Esophagus squamous epithelium (tissue), 5 donors: Measurements from ENCODE around the gene ZSCAN26. TPM values are rescaled to one million over a fixed set of nuclear protein-coding genes. Genes with fewer than 3 reads are reported as not detected.
A peak's percentile ranks its signal among the peaks of the same experiment; 100 is the strongest.

Experiments
- DNase-seq: peaks from one replicate; lab custom pipeline; 2025; lab: John Stamatoyannopoulos, UW
- H3K27ac ChIP-seq, 4 donors: fragments of 200-600 bp; sonication (generic); one replicate each; pipeline ENCODE4 v1.5.1; 2016 to 2019; ENCODE audit warnings: mild to moderate bottlenecking in 1 of 4
- H3K27me3 ChIP-seq, 4 donors: fragments of 200-600 bp; sonication (generic); 1 replicate in 3 of 4; 2 replicates in 1 of 4; pipeline versions ENCODE4 v1.5.1 to v1.6.0; 2017 to 2021; ENCODE audit warnings: antibody characterized with exemption in 1 of 4
- H3K36me3 ChIP-seq, 3 donors: fragments of 200-600 bp; sonication (generic); one replicate each; pipeline ENCODE4 v1.5.1; 2016 to 2019
- H3K4me1 ChIP-seq, 3 donors: fragments of 200-600 bp; sonication (generic); one replicate each; pipeline ENCODE4 v1.5.1; 2017 to 2019
- H3K4me3 ChIP-seq, 4 donors: fragments of 200-600 bp; sonication (generic); 1 replicate in 3 of 4; 2 replicates in 1 of 4; pipeline ENCODE4 v1.5.1; 2016 to 2019; ENCODE audit warnings: mild to moderate bottlenecking in 2 of 4, moderate library complexity in 1 of 4
- H3K9me3 ChIP-seq, 3 donors: fragments of 200-600 bp; sonication (generic); one replicate each; pipeline ENCODE4 v1.5.1; 2016 to 2019
- CTCF ChIP-seq, 6 experiments: fragments of 450-650 bp in 4 of 6; fragments of 200-600 bp in 2 of 6; sonication (generic) in 2 of 6; IDR thresholded peaks; one replicate each; pipeline ENCODE4 v1.5.1; 2016 to 2019; ENCODE audit warnings: antibody characterized with exemption in 6 of 6, mild to moderate bottlenecking in 4 of 6, moderate library complexity in 4 of 6
- POLR2A ChIP-seq, 4 donors: fragments of 450-650 bp; IDR thresholded peaks; one replicate each; pipeline ENCODE4 v1.6.1; 2017; ENCODE audit warnings: antibody characterized with exemption in 4 of 4, mild to moderate bottlenecking in 4 of 4, moderate library complexity in 3 of 4
- WGBS, 2 donors: methylation state at CpG; one replicate each; pipeline ENCODE4 v1.1.5; 2018; 5-methylcytosine and 5-hydroxymethylcytosine counted together
- intact Hi-C: fragments of 100-400 bp; cut with DNase I; formaldehyde crosslinking; loops from one replicate; pipeline ENCODE4 v1.15.0; 2022
- total RNA-seq, 4 donors: library from RNA; depleted of rRNA; stranded (reverse); fragments of >200 nt; gene quantifications; one replicate each; pipeline ENCODE4 v1.1.0, GENCODE V29; 2016
- donor health status: DM: yes; HTN: yes; CAD: no.

ZSCAN26 gene
- total RNA-seq, 4 donors from 2014 or later = 2.1 to 17.0 (median 3.4) TPM

DNA sequence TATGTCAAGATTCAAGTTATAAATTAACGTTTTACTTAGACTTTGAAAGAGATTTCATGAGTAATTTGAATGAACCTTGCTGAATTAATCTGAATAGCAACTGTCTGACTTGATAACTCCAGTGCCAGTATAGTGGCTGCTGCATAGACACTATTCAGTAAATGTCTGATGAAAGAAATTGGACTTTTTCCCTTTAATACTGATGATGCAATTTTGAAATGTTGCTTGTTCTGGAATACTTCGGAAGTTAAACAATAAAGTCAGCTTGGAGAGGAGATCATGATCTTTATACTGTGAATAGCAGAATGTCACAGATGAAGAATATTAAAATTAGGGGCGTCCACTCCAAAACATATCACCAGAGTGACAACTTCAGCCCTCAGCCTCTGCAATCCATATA, 10.8 kb downstream of the ZSCAN26 start:
- intact Hi-C loops = no loop called here
- DNase-seq = no peak
- no peak for TF ChIP-seq POLR2A (IDR thresholded peaks at IDR 0.05)
- no peak for TF ChIP-seq CTCF (IDR thresholded peaks at IDR 0.05)
- Histone ChIP-seq H3K4me3 (no peak overlapping the region), H3K4me1 (peaks cover 0 to 19% (median 0%) of the 10 kb centered on the region in 3 donors), H3K27ac (no peak overlapping the region), H3K9me3 (no peaks in the 10 kb centered on the region), H3K27me3 (no peaks in the 10 kb centered on the region), H3K36me3 (peaks cover 0 to 52% (median 12%) of the 10 kb centered on the region in 3 donors)
- WGBS, 2 donors = 66 to 77% methylated on average over 3 of the region's 3 CpGs

DNA sequence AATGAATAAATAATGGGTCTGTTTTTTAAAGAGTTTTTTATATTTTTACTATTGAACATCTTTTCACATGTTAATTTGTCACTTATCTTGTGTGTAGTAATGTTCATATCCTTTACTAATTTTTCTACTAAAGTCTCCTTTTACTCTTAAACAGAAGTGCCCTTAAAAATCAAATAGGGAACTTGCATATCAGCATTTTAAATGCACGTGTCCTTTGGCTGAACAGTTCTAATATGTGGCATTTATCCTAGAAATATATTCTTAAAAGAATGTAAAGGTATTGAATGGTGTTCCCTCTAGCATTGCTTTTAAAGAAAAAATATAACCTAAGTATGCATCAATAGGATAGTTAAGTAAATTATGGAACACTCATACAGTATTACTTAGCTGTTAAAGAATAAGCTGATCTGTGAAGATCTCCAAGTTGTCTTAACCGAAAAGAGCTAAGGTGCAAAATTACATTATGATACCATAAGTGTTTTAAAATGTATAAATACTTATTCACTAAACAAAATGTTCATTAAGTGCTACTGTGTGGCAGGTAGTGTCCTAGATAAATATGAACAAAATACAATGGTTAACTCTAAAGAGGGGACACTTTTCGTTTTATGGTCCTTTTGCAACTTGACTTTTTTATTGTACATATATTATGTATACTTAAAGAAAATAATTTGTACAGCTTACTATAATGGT, 13.8 kb downstream of the ZSCAN26 start:
- TF ChIP-seq CTCF (IDR thresholded peaks at IDR 0.05) (no peak), POLR2A (IDR thresholded peaks at IDR 0.05) (no peak)
- 48 to 51% methylated on average over 3 of the region's 3 CpGs for WGBS, 2 donors
- no peak for DNase-seq
- H3K9me3 ChIP-seq = no peaks in the 10 kb centered on the region
- H3K36me3 ChIP-seq = peaks cover 0 to 45% (median 5%) of the 10 kb centered on the region in 3 donors
- intact Hi-C loops = no loop called here
- H3K27ac ChIP-seq = peak overlapping the region in 1 of 4 donors; percentile 12
- H3K4me3 ChIP-seq = peak overlapping the region; percentile 45 to 81 (median 58)
- peaks cover 0 to 19% (median 0%) of the 10 kb centered on the region in 3 donors for H3K4me1 ChIP-seq
- H3K27me3 ChIP-seq = no peaks in the 10 kb centered on the region

DNA sequence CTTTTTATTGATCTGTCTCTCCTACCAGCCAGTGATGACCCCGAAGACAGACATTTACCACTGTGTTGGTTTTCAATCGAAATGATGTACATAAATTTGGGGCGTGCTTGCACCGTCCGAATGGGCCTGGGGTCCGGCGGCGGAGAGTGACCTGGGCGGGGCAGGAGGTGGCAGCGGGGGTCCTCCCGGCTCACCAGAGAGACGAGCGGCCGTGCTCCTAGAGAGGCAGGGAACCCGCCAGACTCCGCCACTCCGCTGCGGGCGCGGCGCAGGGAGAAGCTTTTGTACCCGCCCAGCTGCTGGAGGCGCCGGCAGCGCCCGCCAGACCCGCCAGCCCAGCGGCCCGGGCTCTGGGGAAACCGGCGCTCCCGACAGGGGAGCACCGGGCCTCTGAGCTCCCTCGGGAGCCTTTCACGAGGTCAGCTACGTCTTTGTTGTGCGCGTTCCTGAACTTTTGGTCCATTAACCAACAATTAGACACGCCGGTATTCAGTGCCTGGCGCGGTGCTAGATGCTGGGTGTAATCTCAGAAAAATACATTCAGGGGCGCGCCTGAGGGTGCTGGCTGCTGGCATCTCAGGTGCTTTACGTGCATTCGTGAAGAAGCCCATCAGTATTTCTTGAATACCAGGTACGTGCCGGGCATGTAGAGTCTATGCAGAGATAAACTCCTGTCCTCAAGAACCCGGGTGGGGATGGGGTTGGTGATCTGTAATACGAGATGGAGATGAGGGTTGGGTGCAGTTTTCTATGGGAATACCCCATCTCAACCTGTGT, 14.5 kb downstream of the ZSCAN26 start, which contains the start of gene PGBD1:
Gene PGBD1, plus strand, starts transcription at position 285 of the 777 bp plus-strand sequence. CDS start 2,242 bp downstream, outside the sequence.
- WGBS, 2 donors = 2 to 7% methylated on average over 12 to 23 of the region's 50 CpGs
- no peaks in the 10 kb centered on the region for H3K27me3 ChIP-seq
- DNase-seq = no peak
- H3K36me3 ChIP-seq = peaks cover 0 to 45% (median 0%) of the 10 kb centered on the region in 3 donors
- no peak for TF ChIP-seq CTCF (IDR thresholded peaks at IDR 0.05)
- peak in 1 of 4 donors; percentile 17 for TF ChIP-seq POLR2A (IDR thresholded peaks at IDR 0.05)
- no peaks in the 10 kb centered on the region for H3K9me3 ChIP-seq
- intact Hi-C loops = no loop called here
- H3K4me3 ChIP-seq = peak within 1 kb of the TSS; percentile 45 to 81 (median 58)
- peak within 1 kb of the TSS; percentile 12 to 63 (median 42) for H3K27ac ChIP-seq
- peaks cover 0 to 19% (median 0%) of the 10 kb centered on the region in 3 donors for H3K4me1 ChIP-seq

- no peak for DNase-seq
- Histone ChIP-seq H3K27me3 (no peaks in the 10 kb centered on the region), H3K27ac (no peak overlapping the region), H3K36me3 (peaks cover 0 to 45% (median 0%) of the 10 kb centered on the region in 3 donors), H3K4me1 (peaks cover 0 to 19% (median 0%) of the 10 kb centered on the region in 3 donors), H3K9me3 (no peaks in the 10 kb centered on the region), H3K4me3 (no peak overlapping the region)
- intact Hi-C loops = no loop called here
- no peak for TF ChIP-seq CTCF (IDR thresholded peaks at IDR 0.05)
- no peak for TF ChIP-seq POLR2A (IDR thresholded peaks at IDR 0.05)
- 82 to 94% methylated on average over 2 of the region's 2 CpGs for WGBS, 2 donors
These were observed 16.0 kb downstream of the ZSCAN26 start for GRCh38 chr6:28282926-28283325.

GRCh38 chr6:28291573-28291972, 24.6 kb downstream of the ZSCAN26 start:
- intact Hi-C loops = no loop called here
- no peaks in the 10 kb centered on the region for H3K27me3 ChIP-seq

More at GRCh38 chr6:28291573-28291972, 24.6 kb downstream of the ZSCAN26 start:
- TF ChIP-seq POLR2A (IDR thresholded peaks at IDR 0.05) (no peak), CTCF (IDR thresholded peaks at IDR 0.05) (no peak)
- Histone ChIP-seq H3K9me3 (no peaks in the 10 kb centered on the region), H3K4me1 (no peaks in the 10 kb centered on the region), H3K4me3 (no peak overlapping the region), H3K27ac (no peak overlapping the region), H3K36me3 (peaks cover 0 to 38% (median 0%) of the 10 kb centered on the region in 3 donors)
- DNase-seq = no peak
